Stimulated activated CD4-positive, alpha-beta T cell treated with anti-CD3 and anti-CD28 coated beads, Interleukin-4, amount 100 ng/mL, for 48 hours (primary cell): ENCODE measurements around the gene CFAP45.

Experiments used
- DNase-seq, 2 donors: peaks; one replicate each; pipeline ENCODE4 v3.0.0-alpha.2; 2020; ENCODE audit warnings: low read depth in 2 of 2

Gene CFAP45

GRCh38 chr1:159923203-159924024 is 23.4 kb upstream of the CFAP45 start:
- DNase-seq: peak; percentile 49 to 76

GRCh38 chr1:159922511-159923202 is 22.7 kb upstream of the CFAP45 start:
- no peak for DNase-seq

- DNase-seq: no peak
These were observed 21.9 kb upstream of the CFAP45 start for GRCh38 chr1:159921700-159922504.

GRCh38 chr1:159921251-159921650 is 21.3 kb upstream of the CFAP45 start:
- no peak for DNase-seq

GRCh38 chr1:159920651-159921050 is 20.7 kb upstream of the CFAP45 start:
- no peak for DNase-seq

GRCh38 chr1:159920202-159920601 is 20.2 kb upstream of the CFAP45 start:
- no peak for DNase-seq

- no peak for DNase-seq
These were observed 19.4 kb upstream of the CFAP45 start for GRCh38 chr1:159919236-159919865.

- no peak for DNase-seq
These were observed 18.6 kb upstream of the CFAP45 start for GRCh38 chr1:159918352-159919200.

GRCh38 chr1:159917533-159918351 is 17.8 kb upstream of the CFAP45 start:
- DNase-seq: no peak

- no peak for DNase-seq
These were observed 16.5 kb upstream of the CFAP45 start for GRCh38 chr1:159916242-159917051.

GRCh38 chr1:159915571-159916241 is 15.7 kb upstream of the CFAP45 start:
- no peak for DNase-seq

GRCh38 chr1:159914252-159915018 is 14.5 kb upstream of the CFAP45 start:
- no peak for DNase-seq

GRCh38 chr1:159913451-159914192 is 13.7 kb upstream of the CFAP45 start:
- no peak for DNase-seq

- no peak for DNase-seq
These were observed 11.5 kb upstream of the CFAP45 start for GRCh38 chr1:159911326-159912070.

- no peak for DNase-seq
These were observed 8.3 kb upstream of the CFAP45 start for GRCh38 chr1:159908031-159908940.
